Stimulated activated CD8-positive, alpha-beta memory T cell treated with anti-CD3 and anti-CD28 coated beads, Interleukin-7, amount 100 ng/mL, for 48 hours (primary cell): Measurements from ENCODE around the gene PTN.
"Not testable (repeated sequence)": the region's sequence is repeated elsewhere in the genome, so short reads cannot be mapped to it uniquely, and the experiment has no call there.

ENCODE experiments used
- DNase-seq, 2 donors: peaks; one replicate each; pipeline ENCODE4 v3.0.0-alpha.2; 2020; ENCODE audit warnings: low read depth in 1 of 2; ENCODE audit errors: extremely low read depth in 1 of 2

The PTN gene

DNA sequence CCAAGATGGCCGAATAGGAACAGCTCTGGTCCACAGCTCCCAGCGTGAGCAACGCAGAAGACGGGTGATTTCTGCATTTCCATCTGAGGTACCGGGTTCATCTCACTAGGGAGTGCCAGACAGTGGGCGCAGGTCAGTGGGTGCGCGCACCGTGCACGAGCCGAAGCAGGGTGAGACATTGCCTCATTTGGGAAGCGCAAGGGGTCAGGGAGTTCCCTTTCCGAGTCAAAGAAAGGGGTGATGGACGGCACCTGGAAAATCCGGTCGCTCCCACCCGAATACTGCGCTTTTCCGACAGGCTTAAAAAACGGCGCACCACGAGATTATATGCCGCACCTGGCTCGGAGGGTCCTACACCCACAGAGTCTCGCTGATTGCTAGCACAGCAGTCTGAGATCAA lies 161.9 kb downstream of the PTN start:
- not testable (repeated sequence) for DNase-seq
